ENCODE results near the gene PLK2.

Gene PLK2

DNA sequence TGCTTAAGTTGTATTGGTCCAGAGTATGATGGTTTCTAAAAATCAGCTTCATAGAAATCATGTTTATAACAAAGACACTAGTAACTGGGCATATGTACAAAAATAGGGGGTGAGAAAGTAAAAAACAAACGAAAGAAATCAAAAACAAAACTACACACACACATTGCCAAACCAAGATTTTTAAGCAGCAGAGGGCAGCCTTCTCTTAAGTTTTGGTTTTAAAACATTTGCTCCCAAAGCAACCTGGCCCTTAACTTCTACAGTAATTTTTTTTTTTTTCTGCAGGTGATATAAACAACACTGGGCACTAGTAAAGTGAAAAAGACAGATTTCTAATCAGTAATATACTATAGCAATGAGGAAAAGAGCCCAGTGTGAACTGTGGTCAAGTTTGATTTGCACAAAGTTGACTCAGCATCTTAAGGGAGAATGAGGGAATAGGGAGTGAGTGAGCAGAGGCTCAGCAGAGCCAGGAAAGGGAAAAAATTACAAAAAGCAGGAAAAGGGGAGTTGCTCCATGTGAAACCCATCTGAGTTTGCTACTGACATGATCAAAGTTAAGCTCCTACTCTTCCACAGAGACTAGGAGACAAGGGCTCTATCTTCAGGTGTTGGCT, 18.0 kb upstream of the PLK2 start:
- DNase-seq (ENCODE audit: low read depth), result no peak

DNA sequence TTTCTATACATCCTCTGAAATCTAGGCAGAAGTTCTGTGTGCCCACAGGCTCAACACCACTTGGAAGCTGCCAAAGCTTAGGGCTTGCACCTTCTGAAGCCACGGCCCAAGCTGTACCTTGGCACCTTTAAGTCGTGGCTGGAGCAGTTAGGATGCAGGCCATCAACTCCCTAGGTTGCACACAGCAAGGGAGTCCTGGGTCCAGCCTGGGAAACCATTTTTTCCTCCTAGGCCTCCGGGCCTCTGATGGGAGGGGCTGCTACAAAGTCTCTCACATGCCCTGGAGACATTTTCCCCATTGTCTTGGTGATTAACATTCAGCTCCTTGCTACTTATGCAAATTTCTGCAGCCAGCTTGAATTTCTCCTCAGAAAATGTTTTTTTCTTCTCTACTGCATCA, 15.5 kb upstream of the PLK2 start:
- DNase-seq (ENCODE audit: low read depth), result no peak

DNA sequence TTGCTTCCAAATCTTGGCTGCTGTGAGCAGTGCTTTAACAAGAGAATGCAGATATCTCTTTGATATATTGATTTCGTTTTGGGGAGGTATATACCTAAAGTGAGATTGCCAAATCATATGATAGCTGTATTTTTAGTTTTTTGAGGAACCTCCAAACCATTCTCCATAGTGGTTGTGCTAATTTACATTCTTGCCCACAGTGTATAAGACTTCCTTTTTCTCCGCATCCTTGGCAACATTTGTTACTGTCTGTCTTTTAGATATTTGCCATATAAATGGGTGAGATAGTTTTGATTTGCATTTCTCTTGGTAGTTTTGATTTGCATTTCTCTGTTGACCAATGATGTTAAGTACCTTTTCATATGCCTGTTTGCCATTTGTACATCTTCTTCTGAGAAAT, 10.0 kb upstream of the PLK2 start:
- DNase-seq (ENCODE audit: low read depth), result no peak

DNA sequence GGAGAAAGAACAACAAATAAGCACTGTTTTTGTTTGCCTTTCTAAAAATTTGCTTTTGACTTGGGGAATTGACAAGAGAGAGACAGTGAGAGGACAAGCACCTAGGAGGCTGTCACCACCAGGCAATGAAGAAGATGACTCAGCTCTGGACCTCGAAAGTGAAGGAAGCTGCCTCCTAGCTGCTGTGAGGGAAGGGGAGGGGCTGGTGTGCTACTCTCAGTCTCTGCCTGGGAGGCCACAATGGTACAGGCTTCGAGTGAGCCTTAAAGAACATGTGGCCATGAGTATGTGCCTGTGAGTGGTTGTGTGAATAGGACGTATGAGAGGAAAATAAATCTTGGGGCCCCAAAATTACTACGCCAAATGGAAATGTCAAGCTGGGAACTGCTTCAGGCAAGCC, 7.1 kb upstream of the PLK2 start:
- DNase-seq (ENCODE audit: low read depth), result no peak

DNA sequence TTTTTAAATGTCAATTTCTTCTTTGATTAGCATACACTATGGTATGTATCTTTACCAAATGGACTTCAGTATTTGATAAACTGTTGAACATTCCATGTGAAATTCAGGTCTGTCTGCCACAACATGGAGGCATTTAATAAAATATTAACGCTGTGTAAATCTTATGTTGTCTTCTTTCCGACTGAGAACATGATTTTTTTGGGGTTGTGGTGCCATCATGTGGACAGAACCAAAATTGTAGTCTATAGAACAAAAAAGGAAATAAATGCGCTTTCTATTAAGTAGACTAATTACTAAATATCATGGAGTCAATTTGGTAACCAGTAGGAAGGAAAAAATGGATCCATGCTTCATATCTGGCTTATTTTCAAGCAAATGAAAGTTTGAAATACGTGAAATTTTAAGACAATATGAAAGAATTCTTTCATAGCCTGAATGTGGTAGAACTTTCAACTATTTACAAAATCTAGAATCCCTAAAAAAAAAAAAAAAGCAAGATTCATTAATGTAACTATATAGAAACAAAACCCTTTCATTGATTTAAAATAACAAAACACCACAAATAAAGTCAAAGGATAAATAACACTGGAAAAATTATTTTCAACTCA, 2.8 kb upstream of the PLK2 start:
- no peak for DNase-seq (ENCODE audit: low read depth)

DNA sequence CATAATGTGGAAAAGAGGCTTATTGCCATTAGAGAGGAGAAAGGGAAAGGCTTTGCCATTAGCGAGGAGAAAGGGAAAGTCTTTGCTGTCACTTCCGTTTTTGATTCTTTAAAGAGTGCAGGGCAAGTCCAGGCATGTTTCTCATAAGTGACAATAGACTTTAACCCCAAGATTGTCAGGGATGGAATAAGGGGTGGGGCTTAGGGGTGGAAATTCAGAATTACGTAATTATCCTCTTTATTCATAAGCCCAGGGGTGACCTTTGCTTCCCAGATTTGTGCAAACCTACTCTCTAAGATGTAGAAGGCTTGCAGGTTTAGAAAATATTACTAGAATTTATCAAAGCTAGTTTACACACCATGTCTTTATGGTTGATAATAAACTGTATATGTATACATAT, 2.3 kb upstream of the PLK2 start:
- no peak for DNase-seq (ENCODE audit: low read depth)

DNA sequence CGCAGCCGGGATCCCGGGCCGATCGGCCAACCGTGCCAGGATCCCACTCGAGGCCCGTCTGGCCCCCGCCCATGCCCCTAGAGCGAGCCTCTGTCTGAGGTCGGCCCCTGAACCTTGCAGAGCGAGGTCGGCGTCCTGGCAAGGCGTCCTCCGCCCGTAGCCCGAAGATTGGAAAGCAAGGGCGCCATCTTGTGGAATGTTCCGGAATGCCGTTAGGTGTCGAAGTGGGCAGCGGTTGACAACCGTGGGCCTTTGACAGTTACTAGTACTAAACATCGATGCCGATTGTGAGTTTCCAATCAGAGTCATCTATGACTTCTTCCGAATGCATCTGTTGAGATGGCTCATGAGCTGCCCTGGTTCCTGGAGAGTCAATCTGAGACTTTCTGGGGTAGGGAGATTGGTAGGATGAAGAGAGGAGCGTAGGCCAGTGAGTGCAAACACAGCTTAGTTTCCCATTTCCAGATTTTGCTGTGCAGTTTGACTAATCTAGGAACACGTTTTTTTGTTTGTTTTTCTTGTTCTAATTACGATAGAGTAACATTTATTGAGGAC, 923 bp upstream of the PLK2 start:
- DNase-seq (ENCODE audit: low read depth), result peak; percentile 77

DNA sequence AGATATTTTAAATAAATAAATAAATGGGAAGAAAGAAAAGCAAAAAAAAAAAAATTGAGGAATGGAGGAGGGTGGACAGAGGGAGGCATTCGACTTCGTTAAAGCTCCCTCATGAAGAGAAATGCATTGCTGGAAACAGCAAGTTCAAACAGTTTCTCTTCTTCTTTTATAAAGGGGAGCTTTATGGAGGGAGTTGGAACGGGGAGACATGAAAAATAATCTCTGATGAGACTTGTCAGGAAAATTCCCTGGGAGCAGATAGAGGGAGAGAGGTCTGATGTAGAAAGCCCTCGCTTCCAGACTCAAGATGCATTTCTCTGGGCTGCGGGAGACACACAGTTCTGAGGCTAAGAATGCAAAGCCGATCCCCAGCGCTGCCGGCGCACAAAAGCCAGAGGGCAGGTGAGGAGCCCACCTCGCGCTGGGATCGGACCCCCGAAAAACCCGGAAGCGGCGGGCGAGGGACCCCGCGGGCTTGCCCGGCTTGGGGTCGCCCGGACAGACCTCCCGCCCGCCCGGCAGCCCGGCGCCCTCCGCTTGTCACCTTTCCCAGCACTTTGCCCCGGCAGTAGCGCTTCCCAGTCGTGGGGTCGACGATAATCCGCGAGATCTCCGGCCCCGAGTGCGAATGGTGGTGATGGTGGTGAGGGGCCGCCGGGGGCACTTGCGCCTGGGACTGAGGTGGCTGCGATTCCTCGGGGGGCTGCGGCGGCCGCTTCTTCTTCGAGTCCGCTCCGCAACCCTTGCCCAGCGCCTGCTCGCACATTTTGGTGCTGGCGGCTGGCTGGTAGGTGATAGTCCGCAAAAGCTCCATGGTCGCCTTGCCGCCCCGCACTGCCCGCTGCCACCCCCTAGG, 512 bp downstream of the PLK2 start:
- no peak for DNase-seq (ENCODE audit: low read depth)

DNA sequence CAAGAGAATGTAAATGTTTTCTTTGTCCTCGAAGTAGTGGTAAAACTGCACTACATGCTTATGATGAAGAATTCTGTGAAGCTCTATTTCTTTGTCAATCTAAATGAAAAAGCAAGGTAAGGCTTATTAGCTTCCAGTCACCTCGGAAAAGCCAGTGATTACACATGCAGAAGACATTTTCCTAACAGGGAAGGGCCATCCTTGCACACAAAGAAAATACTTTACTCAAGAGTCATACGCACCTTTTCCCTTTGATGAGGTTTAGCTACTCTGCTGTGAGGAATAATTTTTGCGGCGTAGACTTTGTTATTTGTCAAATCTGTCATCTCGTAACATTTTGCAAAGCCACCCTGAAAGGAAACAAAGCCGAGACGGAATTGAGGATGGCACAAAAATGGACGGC, 1.1 kb downstream of the PLK2 start:
- DNase-seq (ENCODE audit: low read depth), result no peak

DNA sequence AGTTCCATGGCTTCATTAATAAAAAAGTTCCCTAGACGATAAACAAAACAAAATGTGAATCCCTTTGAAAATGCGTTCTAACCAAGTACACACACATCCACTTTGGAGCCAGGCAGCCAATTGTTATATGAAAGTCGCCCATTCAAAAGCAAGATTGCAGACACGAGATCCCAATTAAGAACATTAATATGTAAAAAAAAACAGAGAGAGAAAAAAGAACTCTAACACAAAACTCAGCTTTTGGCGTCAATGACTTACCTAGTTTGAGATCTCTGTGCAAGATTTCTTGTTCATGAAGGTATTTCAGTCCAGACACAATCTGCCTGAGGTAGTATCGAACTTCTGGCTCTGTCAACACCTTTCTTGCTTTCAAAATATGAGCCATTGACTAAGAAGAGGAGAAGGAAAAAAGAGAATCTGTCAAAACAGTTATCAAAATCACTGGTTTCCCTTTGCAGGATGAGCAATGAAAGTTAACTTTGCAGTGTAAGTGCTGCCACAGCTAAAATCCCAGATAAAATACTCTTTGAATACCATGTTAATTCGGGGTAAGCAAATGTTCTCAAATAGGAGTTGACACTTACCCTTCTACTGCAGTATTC, 1.6 kb downstream of the PLK2 start:
- DNase-seq (ENCODE audit: low read depth), result no peak

DNA sequence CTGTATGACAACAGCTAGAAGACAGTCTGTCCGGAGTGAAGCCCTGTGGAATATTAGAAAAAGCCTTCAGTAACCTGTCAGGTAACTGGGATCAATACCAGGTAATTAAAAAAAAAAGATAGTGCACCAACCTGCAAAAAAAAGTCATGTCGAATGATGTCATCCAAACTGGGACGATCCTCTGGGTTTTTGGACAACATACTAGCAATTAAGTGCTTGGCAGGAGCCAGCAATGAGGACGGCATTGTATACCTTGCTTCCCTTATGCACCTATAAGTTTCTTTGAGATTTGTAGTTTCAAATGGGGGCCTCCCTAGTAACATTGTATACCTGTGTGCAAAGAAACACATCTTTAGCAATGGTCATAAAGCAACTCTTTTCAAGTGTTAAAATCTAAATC, 2.8 kb downstream of the PLK2 start:
- no peak for DNase-seq (ENCODE audit: low read depth)

DNA sequence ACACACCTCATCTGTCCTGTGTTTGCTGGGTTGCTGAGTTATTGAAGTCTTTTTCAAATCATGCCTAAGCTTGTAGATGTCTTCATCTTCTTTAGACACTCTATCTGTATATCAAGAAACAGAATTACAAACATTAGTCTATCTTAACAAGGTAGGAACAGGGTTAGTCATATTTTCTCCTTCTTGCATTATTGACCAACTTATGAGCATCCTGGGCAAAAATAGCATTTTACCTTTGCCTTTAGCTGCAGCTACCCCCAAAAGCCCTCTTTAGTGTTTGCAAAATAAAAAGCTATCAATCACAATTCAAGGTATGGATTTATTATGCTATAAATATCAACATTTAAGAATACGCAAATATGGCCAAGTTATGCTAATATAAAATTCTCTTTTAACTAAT, 3.4 kb downstream of the PLK2 start:
- no peak for DNase-seq (ENCODE audit: low read depth)

DNA sequence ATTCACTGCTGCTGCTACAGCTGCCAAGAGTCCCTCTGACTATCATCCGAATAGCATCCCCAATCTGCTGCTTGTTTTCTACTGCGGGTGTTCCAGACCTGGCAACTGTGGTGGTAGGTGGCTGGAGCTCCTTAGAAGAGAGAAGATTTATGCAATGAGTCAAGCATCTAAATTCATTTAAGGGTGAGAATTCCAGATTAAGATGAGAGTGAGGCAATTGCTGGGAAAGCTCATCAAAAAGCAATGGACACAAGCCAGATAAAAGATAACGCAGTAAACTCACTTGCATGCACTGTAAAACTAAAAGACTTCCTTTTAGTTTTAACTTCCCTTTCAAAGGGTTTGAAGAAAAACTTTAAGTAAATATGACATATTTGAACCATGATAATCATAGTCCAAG, 3.9 kb downstream of the PLK2 start:
- no peak for DNase-seq (ENCODE audit: low read depth)

DNA sequence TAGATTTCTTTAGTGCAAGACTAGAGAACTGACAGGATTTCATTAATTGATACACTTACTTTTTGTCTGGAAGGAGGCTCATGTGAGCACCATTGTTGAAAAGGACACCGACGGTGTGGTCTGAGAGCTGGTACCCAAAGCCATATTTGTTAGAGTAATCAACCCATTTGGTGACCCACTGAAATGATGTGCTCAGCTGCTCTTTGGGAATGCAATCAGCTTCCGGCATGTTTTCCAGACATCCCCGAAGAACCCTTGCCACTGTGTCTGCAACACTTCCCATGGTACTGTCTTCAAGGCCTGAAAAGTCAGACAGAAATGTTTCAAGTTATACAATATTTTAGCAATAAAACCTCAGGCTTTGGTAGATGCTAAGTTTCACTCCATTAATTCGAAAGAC, 4.4 kb downstream of the PLK2 start:
- DNase-seq (ENCODE audit: low read depth), result no peak

DNA sequence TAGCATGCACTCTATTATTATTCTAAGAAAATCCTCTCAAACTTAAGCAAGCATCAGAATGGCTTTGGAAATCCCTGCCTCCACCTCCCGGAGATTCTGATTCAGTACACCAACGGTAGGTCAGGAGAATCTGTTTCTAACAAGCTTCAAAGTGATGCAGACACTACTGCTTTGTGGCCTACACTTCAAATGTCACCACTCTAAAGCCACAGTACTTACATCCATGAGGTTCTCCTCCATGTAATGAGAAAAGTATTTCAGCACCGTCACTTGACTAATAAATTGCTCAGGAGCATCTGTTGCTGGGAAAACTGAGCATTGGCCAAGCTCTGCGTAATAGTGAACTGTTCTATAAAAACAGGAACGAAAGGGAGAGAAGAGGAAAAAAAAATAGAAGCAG, 4.8 kb downstream of the PLK2 start:
- DNase-seq (ENCODE audit: low read depth), result no peak

DNA sequence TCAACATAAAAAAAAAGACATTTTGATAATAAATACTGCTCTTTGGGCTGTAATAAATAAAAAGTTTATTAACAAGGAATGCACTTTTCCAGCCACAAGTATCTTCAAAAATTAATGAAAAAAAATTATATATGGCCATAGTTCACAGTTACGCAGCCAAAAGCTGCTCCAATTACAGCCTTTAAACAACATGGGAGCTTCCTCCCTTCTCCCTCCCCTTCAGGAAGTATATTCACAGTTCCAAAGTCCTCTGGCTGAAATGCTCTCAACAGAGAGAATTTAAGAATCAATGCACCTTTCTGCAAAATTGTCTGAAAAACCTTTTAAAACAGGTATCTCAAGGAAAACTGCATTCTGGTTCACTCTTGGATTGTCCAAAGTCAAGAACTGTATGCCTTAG, 5.9 kb downstream of the PLK2 start:
- no peak for DNase-seq (ENCODE audit: low read depth)

DNA sequence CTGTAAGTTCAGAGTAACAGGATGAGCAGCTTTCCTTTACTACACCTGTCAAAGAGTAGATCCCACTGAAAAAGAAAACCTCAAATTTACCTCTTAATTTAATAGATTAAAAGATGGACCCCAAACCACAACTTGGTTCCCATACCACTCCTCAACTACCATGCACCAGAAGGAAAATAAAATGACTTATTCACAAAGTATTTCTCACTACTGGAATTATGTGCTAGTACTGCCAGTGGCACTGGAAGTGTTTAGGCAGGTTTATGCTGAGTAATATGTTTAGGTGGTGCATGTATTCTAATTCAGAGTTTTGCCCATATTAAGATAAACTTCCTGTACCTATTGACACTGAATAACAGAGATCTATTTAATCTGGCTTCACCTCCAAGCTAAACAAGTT, 6.6 kb downstream of the PLK2 start:
- DNase-seq (ENCODE audit: low read depth), result no peak

DNA sequence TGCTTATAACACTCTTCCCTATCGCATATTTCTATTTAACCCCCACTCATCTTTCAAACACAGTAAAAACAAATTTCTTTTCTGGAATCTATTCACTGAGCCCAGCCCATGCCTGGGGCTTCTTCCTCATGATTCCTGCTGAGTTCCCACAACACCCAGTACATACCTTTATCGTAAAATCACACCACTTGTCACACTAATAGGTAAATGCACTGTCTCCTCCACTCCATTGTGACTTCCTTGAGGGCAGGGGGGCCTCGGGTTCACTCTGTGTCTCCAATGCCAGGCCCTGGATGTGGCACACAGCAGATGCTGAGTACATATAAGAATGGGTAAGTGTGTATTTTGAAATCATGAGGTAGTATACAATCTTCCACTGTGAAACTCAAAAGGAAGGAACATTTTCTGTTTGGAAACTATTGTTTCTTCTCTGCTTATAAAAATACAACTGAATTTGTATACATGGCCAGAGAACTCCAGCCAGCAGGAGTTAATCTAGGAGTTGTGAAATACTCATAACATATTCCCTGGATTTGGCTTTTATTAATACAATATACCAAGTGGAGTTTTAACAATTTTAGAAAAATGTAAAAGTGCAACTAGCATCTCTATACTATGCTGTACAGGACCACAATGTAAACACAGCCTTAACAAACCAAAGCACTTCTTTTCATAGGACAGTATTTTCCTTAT, 7.2 kb downstream of the PLK2 start:
- no peak for DNase-seq (ENCODE audit: low read depth)

DNA sequence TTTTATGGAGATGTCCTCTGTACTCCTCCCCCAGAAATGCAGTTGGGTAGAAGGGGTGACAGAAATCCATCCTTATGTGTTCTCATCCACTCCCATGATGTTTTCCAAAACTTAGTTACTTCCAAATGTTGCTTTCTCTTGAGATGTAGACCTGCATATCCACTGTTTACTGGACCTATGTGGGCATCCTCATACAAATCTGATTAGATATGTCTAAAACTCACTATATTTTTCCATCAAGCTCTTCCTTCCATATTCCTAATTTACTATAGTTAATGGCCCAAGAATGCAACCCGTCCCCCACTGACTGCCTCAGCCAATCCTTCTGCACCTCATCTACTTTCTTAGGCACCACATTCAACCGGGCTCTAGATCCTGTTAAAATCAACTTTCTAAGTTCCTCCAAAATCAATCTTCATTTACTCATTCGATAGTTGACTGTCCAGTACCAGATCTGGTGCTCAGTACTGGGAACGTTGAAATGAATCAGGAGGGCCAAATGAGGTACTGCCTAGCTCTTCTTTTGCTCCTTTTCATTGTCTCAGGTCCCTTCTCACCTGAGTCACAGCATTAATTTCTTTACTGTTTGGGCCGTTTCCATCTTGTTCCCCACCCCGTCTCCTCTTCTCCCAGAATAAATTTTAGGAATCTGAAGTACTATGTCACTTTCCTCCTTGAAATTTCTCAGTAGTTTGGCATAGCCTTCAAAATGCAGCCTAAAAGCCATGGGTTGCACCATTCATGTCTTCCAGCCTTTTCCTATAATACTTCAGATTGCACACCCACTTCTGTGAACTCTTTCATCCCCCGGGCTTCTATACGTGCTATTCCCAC, 7.9 kb downstream of the PLK2 start:
- DNase-seq (ENCODE audit: low read depth), result no peak

DNA sequence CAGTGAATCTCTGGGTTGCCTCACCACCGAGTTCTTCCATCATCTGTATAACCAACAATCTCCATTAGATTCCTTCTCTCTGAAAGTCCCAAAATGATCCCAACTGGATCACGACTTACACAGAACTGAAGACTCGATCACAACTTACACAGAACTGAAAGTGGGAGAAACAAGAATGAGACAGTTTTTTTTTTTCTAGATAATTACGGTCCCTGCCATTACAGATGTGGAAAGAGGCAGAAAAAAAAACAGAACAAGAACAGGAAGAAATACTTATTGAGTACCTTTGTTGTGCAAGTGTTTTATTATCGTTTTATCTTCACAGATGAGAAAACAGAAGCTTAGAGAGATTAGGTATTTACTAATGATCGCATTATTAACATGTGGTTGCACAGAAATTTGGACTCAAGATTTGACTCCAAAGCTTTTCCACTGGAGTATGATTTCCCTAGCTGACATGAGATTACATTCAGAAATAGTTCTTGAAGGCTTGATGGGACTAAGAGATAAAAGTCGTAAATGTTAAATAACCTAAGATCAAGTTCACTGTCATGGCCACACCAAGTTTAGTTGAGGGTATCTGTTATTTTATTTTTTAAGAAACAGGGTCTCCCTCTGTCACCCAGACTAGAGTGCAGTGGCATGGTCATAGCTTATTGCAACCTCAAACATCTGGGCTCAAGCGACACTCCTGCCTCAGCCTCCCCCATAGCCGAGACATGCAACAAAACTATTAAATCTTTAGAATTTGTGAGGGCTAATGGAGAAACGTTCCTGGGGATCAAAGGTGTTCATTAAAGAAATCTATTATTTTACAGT, 8.9 kb downstream of the PLK2 start:
- DNase-seq (ENCODE audit: low read depth), result no peak
